Body of pancreas (tissue), 4 donors: ENCODE data around the gene DNM2.

ENCODE experiments used
- CTCF ChIP-seq, 7 experiments: fragments of 450-650 bp in 4 of 7; fragments of 200-600 bp in 3 of 7; sonication (generic) in 3 of 7; IDR thresholded peaks; one replicate each; pipeline ENCODE4 v1.5.1; 2016 to 2019; ENCODE audit warnings: antibody characterized with exemption in 7 of 7
- POLR2A ChIP-seq, 3 donors: fragments of 450-650 bp; IDR thresholded peaks; one replicate each; pipeline ENCODE4 v1.6.1; 2016; ENCODE audit warnings: antibody characterized with exemption in 3 of 3, mild to moderate bottlenecking in 2 of 3

GRCh38 chr19:10766049-10766623, 48.3 kb downstream of the DNM2 start:
- TF ChIP-seq CTCF (IDR thresholded peaks at IDR 0.05) (no peak), POLR2A (IDR thresholded peaks at IDR 0.05) (no peak)
